HG02763 (cell line): ENCODE measurements around the gene BRINP2.

Experiments
- ATAC-seq: cut with Tn5 transposase; IDR thresholded peaks from one replicate; pipeline ENCODE4 v1.9.1; 2021; ENCODE audit warnings: mild to moderate bottlenecking, moderate library complexity; ENCODE audit not compliant: unreplicated experiment

Gene BRINP2, protein sequence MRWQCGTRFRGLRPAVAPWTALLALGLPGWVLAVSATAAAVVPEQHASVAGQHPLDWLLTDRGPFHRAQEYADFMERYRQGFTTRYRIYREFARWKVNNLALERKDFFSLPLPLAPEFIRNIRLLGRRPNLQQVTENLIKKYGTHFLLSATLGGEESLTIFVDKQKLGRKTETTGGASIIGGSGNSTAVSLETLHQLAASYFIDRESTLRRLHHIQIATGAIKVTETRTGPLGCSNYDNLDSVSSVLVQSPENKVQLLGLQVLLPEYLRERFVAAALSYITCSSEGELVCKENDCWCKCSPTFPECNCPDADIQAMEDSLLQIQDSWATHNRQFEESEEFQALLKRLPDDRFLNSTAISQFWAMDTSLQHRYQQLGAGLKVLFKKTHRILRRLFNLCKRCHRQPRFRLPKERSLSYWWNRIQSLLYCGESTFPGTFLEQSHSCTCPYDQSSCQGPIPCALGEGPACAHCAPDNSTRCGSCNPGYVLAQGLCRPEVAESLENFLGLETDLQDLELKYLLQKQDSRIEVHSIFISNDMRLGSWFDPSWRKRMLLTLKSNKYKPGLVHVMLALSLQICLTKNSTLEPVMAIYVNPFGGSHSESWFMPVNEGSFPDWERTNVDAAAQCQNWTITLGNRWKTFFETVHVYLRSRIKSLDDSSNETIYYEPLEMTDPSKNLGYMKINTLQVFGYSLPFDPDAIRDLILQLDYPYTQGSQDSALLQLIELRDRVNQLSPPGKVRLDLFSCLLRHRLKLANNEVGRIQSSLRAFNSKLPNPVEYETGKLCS

DNA sequence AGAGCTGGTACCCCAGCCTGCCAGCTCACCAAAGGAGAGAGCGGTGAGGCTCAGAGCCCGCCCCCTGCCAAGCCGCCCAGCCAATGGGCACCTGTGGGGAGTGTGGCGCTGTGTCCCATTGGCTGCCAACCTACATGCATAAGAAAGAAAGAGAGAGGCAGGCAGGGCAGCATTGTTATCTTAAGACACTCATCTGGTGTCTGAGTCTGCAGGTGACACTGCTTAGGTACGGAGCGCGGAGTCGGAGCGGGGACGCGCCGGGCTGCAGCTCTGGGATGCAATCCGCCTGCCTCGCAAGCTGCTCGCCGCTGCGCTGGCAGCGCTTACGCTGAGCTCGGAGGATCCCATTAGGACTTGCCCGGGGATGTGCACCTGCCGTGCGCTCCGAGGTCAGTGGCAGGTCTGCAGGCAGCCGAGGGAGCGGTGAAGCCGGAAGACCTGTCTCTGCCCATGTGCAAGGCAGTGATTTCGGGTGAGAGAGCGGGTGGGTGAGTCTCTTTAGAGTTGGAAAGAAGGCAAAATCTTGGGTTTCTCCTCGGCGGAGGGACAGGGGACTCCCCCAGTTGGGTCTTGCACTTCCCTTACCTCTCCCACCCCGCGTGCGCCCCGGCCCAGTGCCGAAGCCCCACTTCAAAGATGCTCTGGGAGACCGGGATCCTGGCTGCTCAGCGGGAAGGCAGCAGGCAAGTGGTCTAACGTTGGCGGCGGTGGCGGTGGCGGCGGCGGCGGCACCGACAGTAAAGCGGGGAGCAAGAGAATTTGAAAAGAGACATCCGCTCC, at the start of gene BRINP2:
BRINP2 (plus strand) TSS at position 203 of the 780 bp plus-strand sequence. CDS start 58,919 bp downstream, outside the sequence.
- no peak for ATAC-seq

DNA sequence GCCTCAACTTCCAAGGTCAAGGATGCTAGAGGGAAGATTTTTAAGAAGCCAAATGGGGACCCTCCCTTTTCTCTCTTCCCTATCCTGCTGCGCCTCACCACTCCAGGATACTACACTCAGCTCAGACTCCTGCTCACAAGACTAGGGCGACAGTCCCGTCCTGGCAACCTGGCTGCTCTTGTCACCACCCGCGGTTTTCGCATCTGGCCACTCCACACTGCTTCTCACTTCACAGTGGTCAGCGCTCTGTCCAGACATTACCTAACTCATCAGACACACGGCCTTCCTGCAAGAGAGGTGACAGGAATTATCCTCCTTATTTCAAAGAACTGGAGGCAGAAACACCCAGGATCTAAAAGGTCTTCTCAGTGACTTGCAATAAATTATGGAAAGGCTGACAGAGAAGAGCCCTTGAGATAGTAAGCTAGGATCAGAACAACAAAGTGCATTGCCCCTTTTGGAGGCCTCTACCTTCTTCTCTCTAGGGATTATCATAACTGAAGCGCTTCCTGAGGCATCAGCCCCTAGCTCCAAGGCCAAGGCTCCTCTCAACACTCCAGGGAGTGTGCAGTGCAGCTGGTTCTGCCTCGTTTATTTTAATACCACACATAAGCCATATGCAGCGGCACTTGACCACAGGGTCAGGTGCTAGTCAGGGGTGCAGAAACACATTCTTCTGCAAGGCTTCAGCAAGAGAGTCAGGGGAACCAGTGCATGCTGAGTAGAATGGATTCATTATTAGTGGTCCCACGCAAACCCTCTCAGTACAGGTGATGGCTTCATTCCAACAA, 48.1 kb upstream of the BRINP2 start:
- no peak for ATAC-seq

DNA sequence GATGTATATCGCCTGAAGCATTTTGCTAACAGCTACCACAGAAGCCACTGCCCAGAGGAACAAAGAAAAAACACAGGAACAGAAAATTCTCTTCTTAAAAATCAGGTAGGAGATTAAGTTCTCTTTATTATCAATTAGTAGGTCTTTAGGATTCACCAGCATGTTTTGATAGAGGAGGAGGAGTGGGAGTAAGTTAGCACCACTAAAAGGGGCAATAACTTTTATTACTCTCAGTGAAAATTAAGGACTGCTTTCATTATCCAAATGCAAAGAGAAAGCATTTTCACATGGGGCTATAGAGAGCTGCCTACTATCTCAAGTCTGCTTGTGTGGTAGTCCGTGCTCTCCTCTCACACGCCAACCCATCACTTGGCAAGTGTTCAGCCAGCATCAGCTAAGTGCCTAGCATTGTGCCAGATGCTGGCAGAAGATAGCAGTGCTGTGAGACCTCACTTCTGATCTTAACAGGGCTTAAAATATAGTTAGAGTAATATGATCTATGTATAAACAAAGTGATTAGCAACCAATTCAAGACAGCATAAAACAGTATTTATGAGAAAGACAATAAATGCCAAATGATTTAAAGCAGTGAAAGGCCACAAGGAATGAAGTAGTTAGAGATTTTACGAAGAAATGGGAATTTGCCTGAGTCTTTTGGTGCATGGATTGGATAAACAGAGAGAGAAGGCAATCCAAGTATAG, 46.0 kb upstream of the BRINP2 start:
- ATAC-seq: no peak

DNA sequence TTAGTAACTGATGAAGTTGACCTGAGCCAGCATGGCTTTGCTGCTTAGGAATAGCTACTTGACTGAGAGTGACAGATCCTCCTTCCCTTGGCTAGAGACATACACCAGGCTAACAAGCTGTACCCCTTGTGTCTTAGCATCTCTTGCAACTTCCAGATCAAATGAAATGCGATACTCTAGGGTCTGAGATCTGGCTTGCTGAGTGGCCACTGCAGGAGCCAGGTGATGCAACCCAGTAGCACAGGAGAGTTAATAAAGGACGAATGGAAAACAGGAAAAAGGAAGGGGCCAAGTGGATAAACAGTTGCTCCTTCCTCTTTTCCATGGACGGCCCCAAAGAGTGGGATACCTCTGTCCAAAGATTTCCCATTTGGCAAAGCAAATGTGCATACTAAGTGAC, 44.5 kb upstream of the BRINP2 start:
- ATAC-seq: no peak

DNA sequence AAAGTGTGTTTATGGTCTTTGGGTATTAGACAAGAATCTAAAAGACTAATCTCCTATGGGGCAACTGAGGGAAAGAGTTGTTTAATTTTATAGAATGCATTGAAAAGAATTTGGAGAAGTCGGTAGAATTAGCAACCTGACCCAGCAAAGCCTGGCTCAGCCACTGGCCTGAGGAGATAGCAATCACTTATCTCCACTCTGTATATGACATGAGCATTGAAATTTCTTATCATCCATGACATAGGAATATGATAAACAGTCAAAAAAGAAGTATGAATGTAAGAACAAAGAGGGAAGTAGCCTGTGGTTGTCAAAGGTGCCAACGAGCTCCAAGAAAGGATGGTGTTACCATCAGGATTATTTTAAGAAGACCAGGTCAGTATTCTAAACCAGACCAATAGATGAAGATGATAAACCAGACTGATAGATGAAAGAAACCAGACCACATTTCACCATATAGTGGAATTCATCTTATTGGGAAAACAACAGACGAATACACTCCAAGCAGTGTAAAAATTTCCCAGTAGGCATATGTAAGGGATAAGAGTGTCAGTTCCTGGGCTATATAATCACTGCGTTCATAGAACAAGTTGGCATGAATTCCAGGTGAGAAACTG, 42.0 kb upstream of the BRINP2 start:
- ATAC-seq: no peak

DNA sequence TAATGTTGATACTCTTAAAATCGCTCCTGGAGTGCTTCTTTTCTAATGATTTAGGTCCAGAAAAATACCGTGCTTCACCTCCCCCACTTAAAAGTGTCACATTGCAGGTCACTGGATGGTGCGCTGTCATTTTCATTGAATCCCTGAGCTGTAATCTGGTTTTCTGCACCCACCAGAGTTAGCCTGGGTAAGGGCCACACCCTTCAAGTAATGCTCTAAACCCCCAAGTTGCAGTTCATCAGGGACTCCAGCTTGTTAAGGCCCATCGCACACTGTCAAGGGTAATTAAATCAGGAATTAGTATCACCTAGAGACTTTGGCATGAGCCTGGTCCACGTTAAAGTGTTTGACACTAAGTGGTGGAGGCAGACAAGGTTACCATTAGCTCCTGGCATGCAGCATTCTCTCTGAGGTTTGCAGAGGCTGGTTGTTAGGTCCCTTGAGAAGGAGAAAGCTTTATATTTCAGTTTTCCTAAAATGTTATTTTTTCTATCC, 40.3 kb upstream of the BRINP2 start:
- no peak for ATAC-seq

DNA sequence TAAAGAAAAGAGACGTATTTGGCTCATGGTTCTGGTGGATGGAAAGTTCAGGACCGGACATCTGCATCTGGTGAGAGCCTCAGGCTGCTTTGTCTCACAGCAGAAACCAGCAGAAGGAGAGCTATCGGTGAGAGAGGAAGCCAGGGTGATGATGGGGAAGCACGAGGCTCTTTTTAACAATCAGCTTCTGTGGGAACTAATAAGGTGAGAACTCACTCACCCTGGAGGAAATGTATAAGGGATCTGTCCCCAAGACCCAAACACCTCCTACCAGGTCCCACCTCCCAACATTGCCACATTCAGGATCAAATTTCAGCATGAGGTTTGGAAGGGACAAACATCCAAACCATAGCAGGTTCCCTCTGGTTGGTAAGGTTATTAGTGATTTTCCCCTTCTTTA, 39.0 kb upstream of the BRINP2 start:
- no peak for ATAC-seq

DNA sequence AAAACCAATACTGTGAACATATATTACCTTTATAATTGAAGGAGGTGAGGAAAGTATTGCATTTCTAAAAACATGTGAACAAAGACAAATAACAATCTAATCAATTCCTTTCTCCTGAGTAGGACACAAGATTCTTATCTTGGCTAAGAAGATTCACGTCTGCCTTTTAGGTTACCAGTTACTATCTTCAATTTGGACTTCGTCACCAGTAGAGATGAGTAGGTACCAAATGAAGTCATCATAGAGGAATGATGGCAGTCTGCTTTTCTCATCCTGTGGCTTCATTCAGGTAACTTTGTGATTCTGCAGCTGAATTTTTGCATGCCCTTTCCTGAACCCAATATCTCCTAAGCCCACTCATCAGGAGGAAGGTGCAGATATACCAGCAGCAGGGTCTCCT, 38.6 kb upstream of the BRINP2 start:
- ATAC-seq: no peak

DNA sequence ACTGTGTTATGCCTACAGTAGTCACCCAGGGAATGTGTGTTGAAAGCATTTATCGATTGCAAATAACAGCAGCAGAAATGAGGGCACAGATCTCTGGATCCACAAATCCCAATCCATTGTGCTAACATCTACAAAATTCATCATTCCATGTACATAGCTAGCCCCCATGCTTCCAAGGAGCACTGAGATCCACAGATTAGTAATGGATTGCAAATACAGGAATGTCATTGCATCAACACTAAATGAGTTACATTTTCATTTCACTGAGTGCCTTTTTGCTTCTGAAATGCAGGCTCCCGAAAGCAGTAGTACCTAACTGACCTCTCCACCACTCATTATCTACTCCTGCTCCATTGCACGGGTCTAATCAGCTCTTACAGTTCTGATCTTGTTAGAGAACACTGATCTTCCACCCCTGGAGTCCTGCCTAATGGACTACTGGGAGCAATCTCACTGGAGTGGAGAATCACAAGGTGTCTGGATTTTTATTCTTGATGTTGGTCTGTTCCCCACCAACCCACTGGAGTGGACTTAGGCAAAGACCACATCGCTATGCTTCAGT, 36.7 kb upstream of the BRINP2 start:
- no peak for ATAC-seq

DNA sequence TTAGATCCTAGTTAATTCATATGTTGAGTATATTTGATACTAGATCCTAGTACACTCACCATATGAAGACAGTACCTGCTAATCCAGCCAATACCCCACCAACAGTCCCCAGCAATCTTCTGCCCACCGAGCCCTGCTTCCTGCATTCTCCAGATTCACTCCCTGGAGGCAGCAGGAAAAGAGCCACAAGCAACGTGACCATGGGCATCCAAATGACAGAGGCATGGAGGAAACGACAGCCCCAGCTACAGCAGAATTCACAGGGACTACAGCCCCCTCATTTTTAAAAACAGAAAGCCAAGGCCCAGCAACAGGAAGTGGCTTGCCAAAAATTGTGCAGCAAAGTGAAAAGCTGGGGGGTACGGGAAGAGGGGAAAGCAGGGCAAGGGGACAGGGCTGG, 35.5 kb upstream of the BRINP2 start:
- ATAC-seq: no peak

DNA sequence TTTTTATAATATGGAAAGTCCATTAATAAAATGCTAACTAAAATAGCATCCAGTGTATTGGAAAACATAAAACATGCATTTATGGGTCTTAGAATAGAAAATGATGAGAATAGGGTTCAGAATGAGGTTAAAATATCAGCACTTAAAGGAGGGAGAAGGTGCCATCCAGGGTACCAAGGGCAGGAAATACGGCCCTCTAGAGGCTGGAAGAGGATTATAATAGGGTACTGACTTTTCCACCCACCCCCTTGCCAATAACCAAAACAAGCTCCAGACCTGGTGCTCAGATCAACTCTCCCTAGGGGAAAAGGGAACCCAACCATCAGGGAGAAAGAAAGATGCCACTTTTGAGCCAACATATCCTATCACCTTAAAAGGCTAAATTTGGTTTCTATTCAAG, 32.9 kb upstream of the BRINP2 start:
- no peak for ATAC-seq

DNA sequence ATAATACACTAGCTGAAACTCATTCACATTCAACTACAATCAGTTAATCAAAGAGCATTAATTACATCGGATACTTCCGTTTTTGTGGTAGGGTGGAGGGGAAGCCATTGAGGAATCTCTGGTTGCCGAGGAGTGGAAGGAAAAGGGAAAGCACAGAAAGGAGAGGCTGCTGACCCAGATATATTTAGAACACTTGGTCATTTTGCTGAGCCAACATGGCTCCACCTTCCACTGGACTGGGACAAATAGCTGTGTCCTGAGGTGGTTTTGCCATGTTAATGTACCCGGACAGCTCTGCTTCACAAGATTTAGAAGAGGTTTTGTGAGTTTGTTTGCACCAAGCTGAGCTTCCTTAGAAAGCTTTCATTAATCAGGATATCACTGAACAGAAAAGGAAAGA, 32.4 kb upstream of the BRINP2 start:
- ATAC-seq: no peak

DNA sequence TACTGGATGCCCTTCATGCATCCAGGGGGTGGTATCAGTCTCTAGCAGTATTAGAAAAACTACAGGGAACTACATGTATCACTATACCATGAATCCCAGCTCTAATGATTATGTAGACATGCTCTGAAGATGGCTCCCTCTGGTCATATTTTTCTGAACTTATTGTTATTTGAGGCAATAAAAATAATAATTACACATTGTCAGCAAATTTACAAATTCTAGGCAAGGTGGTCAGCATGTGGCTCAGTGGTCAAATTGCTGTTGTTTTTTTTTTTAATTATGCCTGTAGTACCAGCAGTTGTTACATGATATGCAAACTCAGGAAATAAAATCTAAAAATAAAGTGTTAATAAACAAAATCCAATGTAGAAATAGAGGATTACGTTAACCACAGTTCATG, 28.7 kb upstream of the BRINP2 start:
- ATAC-seq: no peak

DNA sequence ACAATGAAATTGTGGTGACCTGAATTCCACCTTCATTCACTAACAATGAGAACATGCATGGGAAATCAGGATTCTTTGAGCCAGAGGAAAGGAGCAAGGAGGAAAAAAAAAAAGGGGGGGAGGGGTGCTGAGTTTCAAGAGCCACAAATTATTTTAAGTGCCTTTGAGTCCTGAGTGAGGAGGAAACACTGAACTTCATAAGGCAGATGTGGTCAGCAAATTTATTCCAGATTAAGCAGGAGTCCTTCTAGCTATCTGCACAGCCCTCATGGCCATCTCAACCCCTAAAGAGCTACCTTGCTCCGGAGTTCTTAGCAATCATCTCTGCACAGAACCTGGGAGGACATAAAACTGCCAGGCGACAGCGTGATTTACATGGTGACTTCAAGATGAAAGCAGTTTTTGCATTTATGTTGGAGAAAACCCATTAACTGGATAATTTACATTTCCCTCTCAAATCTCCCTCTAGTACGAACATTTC, 27.9 kb upstream of the BRINP2 start:
- no peak for ATAC-seq

DNA sequence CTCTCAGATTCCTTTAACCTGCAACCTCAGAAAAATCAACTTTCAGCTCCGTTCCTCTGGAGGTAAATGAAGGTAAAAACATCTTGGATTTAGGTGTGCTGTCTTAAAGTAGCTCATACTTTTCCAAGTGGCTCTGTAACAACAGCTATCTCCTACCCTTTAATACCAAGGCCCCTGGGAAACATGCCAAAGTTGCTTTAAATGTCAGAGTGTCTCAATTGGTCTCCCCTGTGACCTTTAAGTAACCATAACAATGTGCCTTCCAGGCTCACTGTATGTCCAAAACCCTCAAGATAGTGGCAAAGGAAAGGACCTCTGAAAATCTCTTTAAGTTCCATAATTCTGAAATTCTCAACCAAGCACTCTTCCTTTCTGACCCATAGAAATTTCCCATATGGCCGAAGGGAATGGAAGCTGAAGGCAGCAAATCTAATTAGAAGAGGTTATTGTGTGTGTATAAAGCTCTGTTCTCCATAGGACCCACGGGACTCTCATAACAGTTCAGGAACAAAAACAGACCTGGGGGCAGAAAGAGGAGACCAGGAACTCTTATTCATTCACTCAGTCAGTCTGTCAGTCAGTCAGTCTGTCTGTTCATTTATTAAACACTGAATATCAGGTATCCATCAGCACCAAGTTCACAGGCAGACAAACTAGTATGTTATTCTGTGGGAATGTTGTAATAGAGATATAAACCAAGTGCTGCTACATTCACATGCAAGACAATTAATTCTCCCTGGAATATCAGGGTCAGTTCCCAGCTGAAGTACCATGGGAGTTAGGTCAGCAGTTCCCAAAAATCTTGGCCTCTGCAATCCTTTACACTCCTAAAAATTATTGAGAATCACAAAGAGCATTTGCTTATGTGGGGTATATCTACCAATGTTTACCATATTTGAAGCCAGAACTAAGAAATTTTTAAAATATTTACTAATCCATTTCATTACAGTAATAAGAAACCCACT, 25.4 kb upstream of the BRINP2 start:
- no peak for ATAC-seq

DNA sequence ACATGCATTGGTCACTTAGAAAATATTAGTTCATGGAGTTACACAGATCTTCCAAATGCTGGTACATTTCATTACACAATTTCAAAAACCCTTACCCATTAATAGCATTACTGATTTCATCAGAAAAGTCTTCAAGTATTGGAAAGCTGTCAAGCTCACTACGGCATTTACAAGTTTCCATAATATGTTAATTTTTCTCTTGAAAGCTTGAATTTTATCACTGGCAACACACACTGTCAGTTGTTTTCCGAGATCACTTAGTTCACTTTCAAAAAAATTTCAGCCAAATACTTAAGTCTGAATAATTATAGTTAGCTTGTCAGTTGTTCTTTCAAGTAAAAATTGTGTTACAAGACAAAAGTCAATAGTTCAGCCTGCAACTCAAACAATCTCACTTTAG, 24.3 kb upstream of the BRINP2 start:
- no peak for ATAC-seq

DNA sequence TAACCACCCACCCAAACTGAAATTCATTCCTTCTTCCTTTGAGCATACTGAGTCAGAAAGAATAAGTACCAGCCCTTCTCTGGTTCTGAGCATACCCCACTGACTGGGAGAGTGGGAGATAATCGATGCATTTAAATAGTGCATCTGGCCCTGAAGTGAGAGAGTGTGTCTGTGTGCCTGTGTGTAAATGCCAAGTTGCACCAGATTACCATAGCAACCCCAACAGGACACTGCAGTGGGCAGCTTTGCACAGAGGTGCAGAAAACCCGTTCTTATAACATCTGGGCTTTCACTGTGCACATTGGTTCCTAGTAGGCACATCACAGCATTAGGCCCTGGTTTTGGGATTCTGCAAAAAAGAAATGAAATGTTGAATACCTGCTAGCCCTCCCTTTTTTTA, 8.5 kb upstream of the BRINP2 start:
- ATAC-seq: no peak

DNA sequence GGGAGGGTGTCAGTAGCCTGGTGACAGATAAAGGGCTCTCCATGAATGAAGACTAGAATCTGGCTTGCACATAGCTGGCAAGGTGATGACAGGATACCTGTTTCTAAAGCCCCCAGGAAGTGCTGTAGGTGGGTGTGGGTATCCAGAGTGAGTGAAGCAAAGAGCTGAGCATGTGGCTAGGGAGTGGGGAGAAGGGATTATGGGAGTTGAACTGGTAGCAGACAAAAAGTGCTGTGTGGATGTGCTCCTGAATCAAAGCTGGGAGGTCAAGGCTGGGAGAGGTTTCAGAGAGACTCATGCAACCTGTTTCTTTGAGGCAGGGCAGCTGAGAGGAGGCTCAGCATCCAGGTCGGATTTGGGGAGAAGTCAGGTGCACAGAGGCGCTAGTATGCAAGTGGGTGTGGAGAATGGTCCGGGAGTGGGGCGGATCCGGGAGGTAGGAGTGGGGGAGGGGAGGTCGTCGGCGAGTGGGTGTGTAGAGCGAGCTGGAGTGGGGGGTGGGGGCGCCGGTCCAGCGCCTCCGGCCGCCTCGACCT, 6.8 kb upstream of the BRINP2 start:
- ATAC-seq: no peak
